Measurements from ENCODE around the gene PLAC1. TPM values are rescaled to one million over a fixed set of nuclear protein-coding genes. Genes with fewer than 3 reads are reported as not detected.

Gene PLAC1
- total and polyA plus RNA-seq, 8 donors: 0.18 to 0.77 (median 0.46) TPM; not detected in 2

GRCh38 chrX:134558133-134558532 lies 100.1 kb downstream of the PLAC1 start:
- intact Hi-C loops (cut with DNase I): no loop called here
- H3K27me3 ChIP-seq: no peaks in the 10 kb centered on the region
- no peak overlapping the region for H3K27ac ChIP-seq
- no peaks in the 10 kb centered on the region for H3K36me3 ChIP-seq
- DNase-seq (no peak), ATAC-seq (no peak)
- TF ChIP-seq CTCF (IDR thresholded peaks at IDR 0.05): no peak
- H3K4me1 ChIP-seq: no peaks in the 10 kb centered on the region
- H3K9me3 ChIP-seq: no peaks in the 10 kb centered on the region
- H3K4me3 ChIP-seq: no peak overlapping the region

GRCh38 chrX:134554291-134554690 lies 104.0 kb downstream of the PLAC1 start:
- H3K27ac ChIP-seq: no peak overlapping the region
- DNase-seq (no peak), ATAC-seq (no peak)
- intact Hi-C loops (cut with DNase I): no loop called here
- H3K4me1 ChIP-seq: peaks cover 0 to 8% of the 10 kb centered on the region in 2 donors
- no peak overlapping the region for H3K4me3 ChIP-seq
- peaks cover 6 to 20% of the 10 kb centered on the region in 2 donors for H3K27me3 ChIP-seq
- no peaks in the 10 kb centered on the region for H3K9me3 ChIP-seq
- no peak for TF ChIP-seq CTCF (IDR thresholded peaks at IDR 0.05)
- no peaks in the 10 kb centered on the region for H3K36me3 ChIP-seq

- H3K27me3 ChIP-seq: peaks cover 8 to 39% of the 10 kb centered on the region in 2 donors
These were observed 105.9 kb downstream of the PLAC1 start for GRCh38 chrX:134552351-134552750.

GRCh38 chrX:134551376-134552048 lies 106.8 kb downstream of the PLAC1 start:
- Histone ChIP-seq H3K36me3 (no peaks in the 10 kb centered on the region), H3K27me3 (peaks cover 15 to 47% of the 10 kb centered on the region in 2 donors), H3K27ac (no peak overlapping the region), H3K9me3 (no peaks in the 10 kb centered on the region), H3K4me1 (peaks cover 0 to 8% of the 10 kb centered on the region in 2 donors), H3K4me3 (peak overlapping the region in 1 of 2 donors; percentile 46)
- ATAC-seq (no peak), DNase-seq (no peak)
- intact Hi-C loops (cut with DNase I): no loop called here
- TF ChIP-seq CTCF (IDR thresholded peaks at IDR 0.05): no peak

More at GRCh38 chrX:134552351-134552750, 105.9 kb downstream of the PLAC1 start:
- Histone ChIP-seq H3K36me3 (no peaks in the 10 kb centered on the region), H3K4me1 (peaks cover 0 to 8% of the 10 kb centered on the region in 2 donors), H3K9me3 (no peaks in the 10 kb centered on the region), H3K4me3 (no peak overlapping the region), H3K27ac (no peak overlapping the region)
- DNase-seq (no peak), ATAC-seq (no peak)
- TF ChIP-seq CTCF (IDR thresholded peaks at IDR 0.05): no peak
- intact Hi-C loops (cut with DNase I): no loop called here

GRCh38 chrX:134548257-134549201 lies 109.7 kb downstream of the PLAC1 start:
- Histone ChIP-seq H3K27me3 (peaks cover 27 to 76% of the 10 kb centered on the region in 2 donors), H3K4me1 (peaks cover 0 to 8% of the 10 kb centered on the region in 2 donors), H3K9me3 (no peaks in the 10 kb centered on the region), H3K36me3 (no peaks in the 10 kb centered on the region), H3K4me3 (peak overlapping the region; percentile 38 to 46), H3K27ac (peak overlapping the region; percentile 57 to 84)
- intact Hi-C loops (cut with DNase I): no loop called here
- TF ChIP-seq CTCF (IDR thresholded peaks at IDR 0.05): no peak
- DNase-seq (peak in 1 of 4 donors; percentile 26), ATAC-seq (no peak)

Data from left lung (tissue), 10 donors.